ENCODE results near the gene HDAC10.

DNA sequence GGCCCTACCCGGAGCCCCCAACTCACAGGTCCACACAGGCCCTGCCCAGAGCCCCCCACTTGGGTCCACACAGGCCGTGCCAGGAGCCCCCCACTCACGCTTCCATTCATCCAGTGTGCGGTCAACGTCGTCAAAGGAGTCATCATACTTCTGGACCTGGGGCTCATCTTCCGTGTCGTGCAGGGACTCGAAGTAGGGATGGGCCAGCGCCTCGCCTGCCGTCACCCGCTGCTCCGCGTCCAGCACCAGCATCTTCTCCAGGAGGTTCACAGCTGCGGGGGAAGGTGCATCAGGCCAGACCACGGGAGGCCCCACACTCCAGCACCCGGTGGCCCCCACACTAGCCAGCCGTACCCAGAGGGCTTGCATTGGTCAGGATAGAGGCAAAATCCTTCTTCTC is 4.0 kb upstream of the HDAC10 start:
- TF ChIP-seq, protein P1, sequence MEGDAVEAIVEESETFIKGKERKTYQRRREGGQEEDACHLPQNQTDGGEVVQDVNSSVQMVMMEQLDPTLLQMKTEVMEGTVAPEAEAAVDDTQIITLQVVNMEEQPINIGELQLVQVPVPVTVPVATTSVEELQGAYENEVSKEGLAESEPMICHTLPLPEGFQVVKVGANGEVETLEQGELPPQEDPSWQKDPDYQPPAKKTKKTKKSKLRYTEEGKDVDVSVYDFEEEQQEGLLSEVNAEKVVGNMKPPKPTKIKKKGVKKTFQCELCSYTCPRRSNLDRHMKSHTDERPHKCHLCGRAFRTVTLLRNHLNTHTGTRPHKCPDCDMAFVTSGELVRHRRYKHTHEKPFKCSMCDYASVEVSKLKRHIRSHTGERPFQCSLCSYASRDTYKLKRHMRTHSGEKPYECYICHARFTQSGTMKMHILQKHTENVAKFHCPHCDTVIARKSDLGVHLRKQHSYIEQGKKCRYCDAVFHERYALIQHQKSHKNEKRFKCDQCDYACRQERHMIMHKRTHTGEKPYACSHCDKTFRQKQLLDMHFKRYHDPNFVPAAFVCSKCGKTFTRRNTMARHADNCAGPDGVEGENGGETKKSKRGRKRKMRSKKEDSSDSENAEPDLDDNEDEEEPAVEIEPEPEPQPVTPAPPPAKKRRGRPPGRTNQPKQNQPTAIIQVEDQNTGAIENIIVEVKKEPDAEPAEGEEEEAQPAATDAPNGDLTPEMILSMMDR (IDR thresholded peaks at IDR 0.05; ENCODE audit: insufficient read depth, low read length) = no peak
- TF ChIP-seq POLR2AphosphoS5 (IDR thresholded peaks at IDR 0.05; ENCODE audit: low read depth) = no peak
- TF ChIP-seq, protein P2, sequence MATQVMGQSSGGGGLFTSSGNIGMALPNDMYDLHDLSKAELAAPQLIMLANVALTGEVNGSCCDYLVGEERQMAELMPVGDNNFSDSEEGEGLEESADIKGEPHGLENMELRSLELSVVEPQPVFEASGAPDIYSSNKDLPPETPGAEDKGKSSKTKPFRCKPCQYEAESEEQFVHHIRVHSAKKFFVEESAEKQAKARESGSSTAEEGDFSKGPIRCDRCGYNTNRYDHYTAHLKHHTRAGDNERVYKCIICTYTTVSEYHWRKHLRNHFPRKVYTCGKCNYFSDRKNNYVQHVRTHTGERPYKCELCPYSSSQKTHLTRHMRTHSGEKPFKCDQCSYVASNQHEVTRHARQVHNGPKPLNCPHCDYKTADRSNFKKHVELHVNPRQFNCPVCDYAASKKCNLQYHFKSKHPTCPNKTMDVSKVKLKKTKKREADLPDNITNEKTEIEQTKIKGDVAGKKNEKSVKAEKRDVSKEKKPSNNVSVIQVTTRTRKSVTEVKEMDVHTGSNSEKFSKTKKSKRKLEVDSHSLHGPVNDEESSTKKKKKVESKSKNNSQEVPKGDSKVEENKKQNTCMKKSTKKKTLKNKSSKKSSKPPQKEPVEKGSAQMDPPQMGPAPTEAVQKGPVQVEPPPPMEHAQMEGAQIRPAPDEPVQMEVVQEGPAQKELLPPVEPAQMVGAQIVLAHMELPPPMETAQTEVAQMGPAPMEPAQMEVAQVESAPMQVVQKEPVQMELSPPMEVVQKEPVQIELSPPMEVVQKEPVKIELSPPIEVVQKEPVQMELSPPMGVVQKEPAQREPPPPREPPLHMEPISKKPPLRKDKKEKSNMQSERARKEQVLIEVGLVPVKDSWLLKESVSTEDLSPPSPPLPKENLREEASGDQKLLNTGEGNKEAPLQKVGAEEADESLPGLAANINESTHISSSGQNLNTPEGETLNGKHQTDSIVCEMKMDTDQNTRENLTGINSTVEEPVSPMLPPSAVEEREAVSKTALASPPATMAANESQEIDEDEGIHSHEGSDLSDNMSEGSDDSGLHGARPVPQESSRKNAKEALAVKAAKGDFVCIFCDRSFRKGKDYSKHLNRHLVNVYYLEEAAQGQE (IDR thresholded peaks at IDR 0.05; ENCODE audit: insufficient replicate concordance, low read depth) = no peak
